Tracheal epithelial cell (primary cell): ENCODE measurements around the gene ACTN1. TPM values are rescaled to one million over a fixed set of nuclear protein-coding genes. Genes with fewer than 3 reads are reported as not detected.

ENCODE experiments used
- total RNA-seq: library from RNA; depleted of rRNA; stranded (reverse); fragments of >200 nt; gene quantifications from 2 replicates; pipeline ENCODE4 v1.2.1, GENCODE V29; 2014

ACTN1 gene
- 115 and 319 TPM in 2 replicates for total RNA-seq

GRCh38 chr14:68979021-68979721, at the start of gene ACTN1:
ACTN1 (minus strand) TSS chr14:68979302; CDS start chr14:68979056, 246 bp downstream.

Other genes starting within 250 kb of the ACTN1 start
- 91.4 and 238 TPM in 2 replicates for gene ZFP36L1, start 186.2 kb downstream of the ACTN1 start, total RNA-seq
- gene DCAF5, start 173.8 kb upstream of the ACTN1 start, total RNA-seq = 8.4 and 11.1 TPM in 2 replicates
- gene EXD2, start 212.2 kb upstream of the ACTN1 start, total RNA-seq = 18.6 and 22.2 TPM in 2 replicates